Subcutaneous adipose tissue (tissue), 4 donors: Measurements from ENCODE around the gene GDF10. TPM values are rescaled to one million over a fixed set of nuclear protein-coding genes. Genes with fewer than 3 reads are reported as not detected.

Experiments used
- total RNA-seq, 4 donors: library from RNA; depleted of rRNA; stranded (reverse); fragments of >200 nt; gene quantifications; one replicate each; pipeline ENCODE4 v1.1.0, GENCODE V29; 2016
- TF ChIP-seq, protein P1 (sequence below): fragments of 450-650 bp; IDR thresholded peaks from one replicate; pipeline ENCODE4 v1.5.1; 2016; ENCODE audit warnings: low read depth, mild to moderate bottlenecking, control low read depth, antibody characterized with exemption, moderate library complexity

The GDF10 gene
- total RNA-seq, 4 donors from 2014 or later, result 2.9 to 9.7 (median 5.1) TPM

DNA sequence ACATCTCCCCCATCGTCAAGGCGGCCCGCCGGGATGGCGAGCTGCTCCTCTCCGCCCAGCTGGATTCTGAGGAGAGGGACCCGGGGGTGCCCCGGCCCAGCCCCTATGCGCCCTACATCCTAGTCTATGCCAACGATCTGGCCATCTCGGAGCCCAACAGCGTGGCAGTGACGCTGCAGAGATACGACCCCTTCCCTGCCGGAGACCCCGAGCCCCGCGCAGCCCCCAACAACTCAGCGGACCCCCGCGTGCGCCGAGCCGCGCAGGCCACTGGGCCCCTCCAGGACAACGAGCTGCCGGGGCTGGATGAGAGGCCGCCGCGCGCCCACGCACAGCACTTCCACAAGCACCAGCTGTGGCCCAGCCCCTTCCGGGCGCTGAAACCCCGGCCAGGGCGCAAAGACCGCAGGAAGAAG lies 10.1 kb downstream of the GDF10 start:
- TF ChIP-seq, protein P1, sequence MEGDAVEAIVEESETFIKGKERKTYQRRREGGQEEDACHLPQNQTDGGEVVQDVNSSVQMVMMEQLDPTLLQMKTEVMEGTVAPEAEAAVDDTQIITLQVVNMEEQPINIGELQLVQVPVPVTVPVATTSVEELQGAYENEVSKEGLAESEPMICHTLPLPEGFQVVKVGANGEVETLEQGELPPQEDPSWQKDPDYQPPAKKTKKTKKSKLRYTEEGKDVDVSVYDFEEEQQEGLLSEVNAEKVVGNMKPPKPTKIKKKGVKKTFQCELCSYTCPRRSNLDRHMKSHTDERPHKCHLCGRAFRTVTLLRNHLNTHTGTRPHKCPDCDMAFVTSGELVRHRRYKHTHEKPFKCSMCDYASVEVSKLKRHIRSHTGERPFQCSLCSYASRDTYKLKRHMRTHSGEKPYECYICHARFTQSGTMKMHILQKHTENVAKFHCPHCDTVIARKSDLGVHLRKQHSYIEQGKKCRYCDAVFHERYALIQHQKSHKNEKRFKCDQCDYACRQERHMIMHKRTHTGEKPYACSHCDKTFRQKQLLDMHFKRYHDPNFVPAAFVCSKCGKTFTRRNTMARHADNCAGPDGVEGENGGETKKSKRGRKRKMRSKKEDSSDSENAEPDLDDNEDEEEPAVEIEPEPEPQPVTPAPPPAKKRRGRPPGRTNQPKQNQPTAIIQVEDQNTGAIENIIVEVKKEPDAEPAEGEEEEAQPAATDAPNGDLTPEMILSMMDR, result no peak

DNA sequence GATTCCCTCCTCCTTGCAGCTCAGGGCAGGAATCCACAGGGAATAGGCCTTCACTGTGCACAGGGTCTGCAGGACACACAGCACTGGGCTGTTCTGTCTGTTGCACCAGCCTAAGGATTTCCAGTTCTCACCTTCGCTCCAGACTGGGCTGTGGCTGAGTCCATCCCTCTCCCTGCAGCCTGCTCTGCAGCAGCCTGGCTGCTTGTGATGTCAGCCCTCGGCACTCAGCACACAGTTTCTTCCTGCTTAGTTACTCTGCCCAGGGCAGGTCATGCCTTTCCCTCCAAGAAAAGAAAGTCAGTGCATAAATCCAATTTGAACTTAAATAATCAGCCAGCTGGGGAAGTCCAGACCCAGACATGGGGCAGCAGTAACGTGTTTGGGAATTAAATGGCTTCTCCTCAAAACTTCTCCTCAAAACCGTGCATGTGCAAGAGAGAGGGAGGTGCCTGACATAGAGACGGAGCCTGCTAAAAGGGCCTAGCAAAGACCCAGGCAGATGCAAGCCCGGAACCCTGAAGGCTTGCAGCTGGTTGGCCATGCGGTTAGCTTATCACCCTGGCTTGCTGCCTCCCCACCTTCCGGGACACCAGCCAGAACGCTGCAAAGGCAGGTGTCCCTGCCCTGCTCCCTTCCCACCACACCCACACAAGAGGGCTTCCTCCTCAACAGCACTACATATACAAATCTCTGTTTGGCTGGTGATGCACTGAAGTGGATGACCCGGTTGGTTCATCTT lies 11.4 kb downstream of the GDF10 start:
- TF ChIP-seq, protein P1, result no peak

DNA sequence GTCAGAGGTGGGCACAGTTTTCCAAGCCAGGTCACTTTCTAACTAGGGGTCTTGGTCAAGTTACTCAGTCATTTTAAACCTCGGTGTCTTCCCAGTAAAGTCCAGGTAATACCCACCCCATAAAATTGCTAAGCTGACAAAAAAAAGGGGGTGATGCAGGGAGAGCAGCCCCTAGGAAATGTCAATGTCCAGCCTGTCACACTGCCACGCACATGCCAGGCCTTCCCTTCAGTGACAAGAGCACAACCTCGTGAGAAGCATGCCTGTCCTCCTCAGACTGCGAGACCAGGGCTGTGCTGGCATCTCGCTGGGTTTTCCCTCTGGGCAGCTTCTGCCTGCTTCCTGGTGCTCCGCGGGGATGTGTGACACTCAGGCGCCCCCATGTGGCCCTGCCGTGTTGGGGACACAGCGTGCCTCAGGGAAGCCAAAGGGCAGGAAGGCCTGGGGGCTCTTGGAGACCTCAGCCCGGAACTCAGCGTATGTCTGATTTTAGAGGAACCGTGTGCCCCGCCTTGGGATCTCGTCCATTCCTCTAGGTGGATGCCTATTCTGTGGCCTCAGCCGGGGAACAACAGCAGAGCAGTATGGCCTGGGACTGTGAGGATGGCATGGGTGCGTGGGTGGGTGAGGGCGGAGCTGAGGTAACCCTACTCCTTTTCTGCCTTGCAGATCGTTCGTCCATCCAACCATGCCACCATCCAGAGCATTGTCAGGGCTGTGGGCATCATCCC lies 12.1 kb downstream of the GDF10 start:
- TF ChIP-seq, protein P1, result no peak

DNA sequence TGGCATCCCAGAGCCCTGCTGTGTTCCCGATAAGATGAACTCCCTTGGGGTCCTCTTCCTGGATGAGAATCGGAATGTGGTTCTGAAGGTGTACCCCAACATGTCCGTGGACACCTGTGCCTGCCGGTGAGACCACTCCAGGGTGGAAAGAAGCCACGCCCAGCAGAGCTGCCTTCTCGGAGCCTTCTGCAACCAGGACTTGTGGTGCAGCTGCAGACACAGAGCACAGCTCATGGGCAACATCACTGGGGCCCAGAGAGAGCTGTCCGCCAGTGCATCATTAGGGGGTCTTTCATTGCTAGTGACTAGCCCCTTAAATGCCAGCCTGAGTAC lies 12.6 kb downstream of the GDF10 start:
- TF ChIP-seq, protein P1, result no peak

DNA sequence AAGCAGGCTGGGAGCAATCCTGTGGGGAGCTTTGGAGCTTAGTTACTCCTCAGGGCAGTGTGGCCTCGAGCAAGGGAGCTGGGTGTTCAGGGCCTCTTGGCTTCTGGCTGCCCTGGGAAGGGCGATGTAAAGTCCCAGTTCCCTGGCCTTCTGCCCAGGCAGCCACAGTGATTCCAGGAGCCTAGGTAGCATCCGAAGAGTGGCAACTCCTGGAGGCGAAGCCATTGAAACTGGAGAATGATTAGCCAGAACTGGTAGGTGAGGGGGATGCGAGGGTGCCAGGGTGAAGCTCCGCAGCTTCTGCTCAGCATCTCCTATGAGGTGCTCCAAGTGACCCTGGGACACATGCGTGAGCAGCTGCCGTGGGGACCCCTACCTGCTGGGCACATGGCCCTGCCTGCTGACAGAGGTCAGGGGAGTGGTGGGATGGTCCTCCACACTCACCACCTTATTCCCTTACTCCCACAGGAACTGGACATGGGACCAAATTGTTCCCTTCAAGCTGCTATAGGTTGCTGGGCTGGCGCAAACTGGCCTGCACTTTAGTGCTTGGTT lies 14.5 kb downstream of the GDF10 start:
- TF ChIP-seq, protein P1, result no peak

DNA sequence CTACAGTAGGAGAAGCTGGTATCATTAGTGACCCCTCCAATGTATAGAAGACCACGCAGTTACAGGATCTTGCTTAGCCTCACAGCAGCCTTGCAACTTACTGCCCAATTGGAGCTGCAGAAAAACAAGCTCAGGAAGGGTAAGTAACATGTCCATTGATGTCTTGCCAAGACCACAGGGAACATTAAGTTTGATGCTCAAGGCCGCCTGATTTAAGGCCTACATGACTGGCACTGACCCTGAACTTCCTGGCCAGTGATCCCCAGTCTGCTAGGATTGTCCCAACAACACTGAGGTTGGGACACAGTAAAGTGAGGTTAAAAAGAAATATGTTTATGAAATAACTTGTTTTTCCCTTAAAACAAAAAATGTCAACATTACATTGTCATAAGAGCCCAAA lies 15.4 kb downstream of the GDF10 start:
- TF ChIP-seq, protein P1, result no peak

DNA sequence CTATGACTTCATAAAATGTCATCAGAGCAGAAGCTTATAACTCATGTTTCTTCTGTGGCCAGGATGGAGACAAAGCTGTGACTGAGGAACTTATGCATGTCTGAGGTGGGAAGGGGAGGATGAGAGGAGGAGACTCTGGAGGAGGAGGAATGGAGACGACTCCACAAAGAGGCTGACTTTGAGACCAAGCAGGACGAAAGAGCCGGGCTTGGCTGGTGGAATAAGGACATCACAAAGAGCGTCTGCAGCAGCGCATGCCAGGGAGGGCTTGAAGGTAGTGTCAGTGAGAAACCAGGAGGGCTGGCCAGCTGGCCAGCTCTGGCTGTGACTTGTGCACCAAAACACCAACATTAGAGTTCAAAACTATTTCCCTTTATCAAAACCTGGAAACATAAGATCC lies 16.1 kb downstream of the GDF10 start:
- TF ChIP-seq, protein P1, result no peak
